NCI-H1048 (cell line): ENCODE data around the gene ERICH2.
A peak's percentile ranks its signal among the peaks of the same experiment; 100 is the strongest.

Experiments
- DNase-seq: peaks from one replicate; lab custom pipeline; 2025; lab: John Stamatoyannopoulos, UW

Gene ERICH2

DNA sequence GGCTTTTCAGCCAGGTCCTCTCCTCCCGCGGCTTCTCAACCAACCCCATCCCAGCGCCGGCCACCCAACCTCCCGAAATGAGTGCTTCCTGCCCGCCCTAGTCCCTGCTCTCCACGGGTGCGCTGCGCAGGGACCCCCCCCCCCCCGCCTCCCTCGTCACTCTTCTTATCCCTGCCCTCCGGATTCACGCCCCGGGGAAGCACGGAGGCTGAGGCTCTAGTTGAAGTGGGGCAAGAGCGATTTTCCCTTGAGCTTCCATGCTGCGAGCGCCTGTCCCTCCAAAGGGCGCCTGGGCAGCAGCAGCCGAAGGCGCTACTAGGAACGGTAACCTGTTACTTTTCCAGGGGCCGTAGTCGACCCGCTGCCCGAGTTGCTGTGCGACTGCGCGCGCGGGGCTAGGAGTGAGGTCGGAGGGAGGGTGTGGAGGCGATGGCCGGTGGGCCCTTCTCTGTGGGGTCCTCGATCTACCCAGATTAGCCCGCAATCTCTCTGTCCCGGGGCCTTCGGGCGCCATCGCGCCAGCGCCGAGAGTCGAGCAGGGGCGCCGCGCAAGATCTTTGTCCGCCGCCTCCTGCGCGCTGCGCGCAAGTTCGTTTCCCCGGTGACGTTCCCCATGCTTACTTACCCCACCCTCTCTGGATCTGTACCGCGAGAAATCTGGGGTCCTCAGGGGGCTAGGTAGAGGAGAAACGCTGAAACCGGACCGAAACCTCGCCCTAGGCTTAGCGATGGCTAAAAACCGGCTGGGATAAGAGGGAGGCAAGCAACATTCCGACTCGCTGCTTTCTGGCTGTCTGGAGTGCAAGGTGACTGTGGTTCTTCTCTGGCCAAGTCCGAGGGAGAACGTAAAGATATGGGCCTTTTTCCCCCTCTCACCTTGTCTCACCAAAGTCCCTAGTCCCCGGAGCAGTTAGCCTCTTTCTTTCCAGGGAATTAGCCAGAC, 47.2 kb downstream of the ERICH2 start:
- DNase-seq: no peak

DNA sequence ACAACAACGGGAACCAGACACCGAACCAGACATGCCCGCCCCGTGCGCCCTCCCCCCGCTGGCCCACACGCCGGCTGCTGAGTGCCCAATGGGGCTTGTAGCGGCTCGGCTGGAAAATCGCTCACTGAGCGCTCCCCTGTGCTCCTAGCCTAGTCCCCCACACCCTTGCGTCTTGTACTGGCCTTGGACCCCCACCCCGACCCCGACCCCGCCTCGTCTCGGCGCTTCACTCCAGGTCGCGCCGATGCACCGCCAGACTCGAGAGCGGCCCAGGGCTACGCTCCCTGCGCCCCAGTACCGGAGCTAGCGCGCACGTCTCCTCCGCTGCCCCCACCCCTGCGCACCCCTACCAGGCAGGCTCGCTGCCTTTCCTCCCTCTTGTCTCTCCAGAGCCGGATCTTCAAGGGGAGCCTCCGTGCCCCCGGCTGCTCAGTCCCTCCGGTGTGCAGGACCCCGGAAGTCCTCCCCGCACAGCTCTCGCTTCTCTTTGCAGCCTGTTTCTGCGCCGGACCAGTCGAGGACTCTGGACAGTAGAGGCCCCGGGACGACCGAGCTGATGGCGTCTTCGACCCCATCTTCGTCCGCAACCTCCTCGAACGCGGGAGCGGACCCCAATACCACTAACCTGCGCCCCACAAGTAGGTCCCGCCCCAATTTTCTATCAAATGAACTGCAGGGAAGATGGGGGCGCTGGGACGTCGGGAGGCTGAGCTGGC, 48.0 kb downstream of the ERICH2 start:
- no peak for DNase-seq

GRCh38 chr2:170818752-170819470, 48.7 kb downstream of the ERICH2 start:
- DNase-seq: peak; percentile 20

- no peak for DNase-seq
Measured at GRCh38 chr2:170819680-170820664, 49.8 kb downstream of the ERICH2 start.

DNA sequence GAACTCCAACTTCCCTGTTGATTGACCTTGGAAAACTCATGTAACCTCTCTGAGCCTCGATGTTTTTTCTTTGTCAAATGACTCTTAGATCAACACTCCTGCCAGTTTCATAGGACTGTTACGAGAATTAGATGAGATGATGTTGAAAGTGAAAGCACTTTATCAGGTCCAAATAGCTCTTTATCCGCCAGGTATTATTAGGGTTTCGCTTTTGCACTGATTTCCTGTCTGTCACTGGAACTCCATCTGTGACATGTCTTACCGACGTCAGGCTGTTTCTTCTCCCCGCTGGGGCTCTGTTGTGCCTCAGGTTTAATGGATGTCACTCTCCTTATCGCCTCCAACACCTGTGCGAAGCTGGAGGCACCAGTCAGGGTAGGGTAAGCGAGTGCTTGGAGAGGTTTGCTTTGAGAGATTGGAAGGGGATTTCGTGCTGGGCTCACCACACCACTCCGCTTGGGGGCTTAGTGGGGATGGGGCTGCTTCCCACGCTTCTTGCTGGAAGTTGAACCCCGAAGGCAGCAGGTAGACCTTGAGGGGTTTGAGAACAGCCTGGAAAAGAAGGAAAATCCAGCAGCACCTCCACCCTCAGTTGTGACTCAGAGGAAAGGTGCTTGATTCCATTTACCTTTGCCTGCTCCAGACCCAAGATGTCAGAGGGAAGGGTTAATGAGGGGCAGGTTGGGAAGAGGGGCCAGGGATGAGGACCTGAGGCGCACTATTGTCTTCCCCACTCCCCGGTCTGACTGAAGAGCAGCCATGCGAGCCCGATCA, 50.8 kb downstream of the ERICH2 start:
- DNase-seq: no peak

DNA sequence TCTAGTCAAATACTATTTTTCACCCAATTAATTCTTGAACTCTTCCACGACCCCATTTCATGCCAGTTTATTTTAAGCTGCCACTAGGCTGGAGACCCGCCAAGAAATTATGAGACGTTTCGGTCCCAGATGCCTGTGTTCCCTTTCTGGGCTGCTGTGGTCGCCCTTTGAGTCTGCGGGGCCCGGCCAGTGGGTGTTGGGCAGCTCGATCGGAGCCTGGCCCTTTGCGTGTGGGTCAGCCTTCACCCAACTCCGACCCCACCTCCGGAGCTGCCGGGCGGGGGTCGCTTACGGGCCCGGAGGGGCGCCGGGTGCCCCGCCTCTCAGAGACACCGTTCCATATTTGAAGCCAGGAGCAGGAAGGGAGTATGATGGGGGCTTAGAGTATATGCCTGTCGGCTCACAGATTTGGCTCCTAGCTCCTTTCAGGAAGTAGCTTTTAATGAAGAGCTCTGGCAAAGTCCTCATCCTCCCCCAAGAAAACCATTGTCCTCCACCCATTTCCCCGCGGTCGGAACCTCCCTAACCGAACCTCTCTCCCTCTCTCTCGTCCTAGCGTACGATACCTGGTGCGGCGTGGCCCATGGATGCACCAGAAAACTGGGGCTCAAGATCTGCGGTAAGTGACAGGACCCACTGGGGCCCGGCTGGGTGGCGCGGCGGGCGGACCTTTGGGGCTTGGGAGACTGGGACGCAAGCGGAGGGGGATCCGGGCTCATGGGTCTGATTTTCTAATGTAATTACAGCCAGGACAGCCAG, 51.5 kb downstream of the ERICH2 start:
- DNase-seq: no peak

DNA sequence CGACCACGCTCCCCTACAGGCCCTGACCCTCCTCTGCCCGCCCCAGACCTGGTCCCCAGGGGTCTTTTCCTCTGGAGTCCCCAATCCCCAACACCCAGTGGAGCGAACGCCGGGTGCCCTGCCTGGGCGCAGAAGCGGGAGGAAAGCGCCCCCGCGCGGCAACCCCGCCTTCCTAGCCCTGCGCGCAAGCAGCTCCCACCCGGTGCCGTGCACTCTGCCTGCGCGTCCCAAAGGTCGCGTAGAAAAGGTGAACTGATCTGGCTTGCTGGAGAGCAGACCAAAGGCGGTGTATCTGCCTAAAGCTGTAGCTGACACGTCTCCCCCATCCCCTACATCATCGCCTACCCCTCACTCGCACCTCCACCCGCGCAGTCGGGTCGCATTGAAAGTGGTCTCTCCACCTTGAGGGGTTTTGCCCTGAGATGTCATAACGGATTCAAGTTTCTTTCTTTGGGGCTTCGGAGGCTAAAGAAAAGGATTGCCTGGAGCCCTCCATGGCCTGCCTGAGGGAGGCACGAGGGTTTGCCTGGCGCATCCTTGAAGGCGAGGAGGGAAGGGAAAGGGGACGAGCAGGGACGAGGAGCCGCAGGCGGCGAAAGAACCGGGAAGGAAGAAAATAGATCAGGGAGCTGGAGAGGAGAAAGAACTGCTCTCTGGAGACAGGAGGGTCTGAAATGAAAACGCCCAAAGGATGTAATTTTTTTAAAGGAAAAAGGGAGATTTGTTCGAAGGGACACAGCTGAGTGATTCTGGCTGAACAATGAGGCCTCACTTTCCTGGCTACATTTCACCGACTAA, 52.3 kb downstream of the ERICH2 start:
- no peak for DNase-seq

DNA sequence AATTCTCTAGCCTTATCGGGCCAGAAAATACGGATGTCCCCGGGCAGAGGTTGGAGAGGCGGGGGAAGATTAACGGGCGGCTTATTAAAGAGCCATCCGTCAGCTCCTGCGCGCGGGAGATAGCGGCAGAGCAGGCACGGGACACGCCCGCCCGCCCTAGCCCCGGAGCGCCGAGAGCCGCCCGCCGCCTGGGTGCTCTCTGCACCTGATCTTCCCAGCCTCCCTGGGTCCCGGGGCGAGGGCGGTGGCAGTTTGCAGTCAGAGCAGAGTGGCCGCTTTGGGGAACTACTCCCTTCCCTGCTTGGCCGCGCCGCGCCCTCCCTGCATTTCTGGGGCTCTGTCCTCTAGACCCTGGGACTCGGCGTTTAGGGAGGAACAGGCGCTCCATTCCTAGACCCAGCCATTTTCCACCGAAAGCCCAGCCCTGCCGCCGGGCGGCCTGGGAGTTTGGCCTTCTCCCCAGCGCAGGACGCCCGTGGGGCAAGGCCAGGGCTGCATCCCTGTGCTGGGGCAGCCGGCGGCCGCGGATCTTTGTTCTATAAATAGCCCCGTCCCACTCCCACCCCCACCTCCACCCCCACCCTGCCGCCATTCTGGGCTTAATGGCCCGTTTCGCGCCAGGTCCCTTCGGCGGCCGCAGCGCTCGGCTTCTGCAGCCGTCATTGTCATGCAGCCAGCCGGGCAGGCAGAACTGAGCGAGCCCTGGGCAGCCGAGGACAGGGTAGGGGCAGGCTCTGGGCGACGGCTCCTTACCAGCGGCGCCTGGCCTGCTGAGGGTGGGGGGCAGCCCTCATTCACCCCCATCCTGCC, 53.1 kb downstream of the ERICH2 start:
- no peak for DNase-seq

- DNase-seq: no peak
Measured at GRCh38 chr2:170823898-170824215, 53.7 kb downstream of the ERICH2 start.

DNA sequence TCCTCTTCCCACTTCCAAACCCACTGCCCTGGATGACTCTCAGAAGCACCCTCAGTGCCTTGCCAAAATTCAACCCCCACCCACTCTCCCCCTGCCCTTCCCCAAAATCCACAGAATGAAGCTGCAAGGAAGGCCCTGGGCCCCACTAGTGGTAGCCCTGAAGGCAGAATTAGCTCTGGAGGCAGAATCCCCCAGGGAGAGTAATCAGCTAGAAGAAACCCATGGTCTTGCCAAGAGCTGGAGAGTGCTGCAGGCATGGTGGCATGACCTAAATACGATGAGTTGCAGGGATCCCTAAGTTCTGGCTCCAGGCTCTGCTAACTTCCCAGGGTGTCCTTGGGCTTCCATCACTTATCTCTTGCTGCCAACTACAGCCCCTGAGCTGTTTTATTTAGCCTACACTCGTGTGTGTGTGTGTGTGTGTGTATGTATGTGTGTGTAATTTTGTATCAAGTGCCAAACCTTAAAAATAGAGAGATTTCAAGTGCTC, 54.4 kb downstream of the ERICH2 start:
- DNase-seq: no peak

GRCh38 chr2:170827841-170828532, 57.8 kb downstream of the ERICH2 start:
- DNase-seq: no peak

DNA sequence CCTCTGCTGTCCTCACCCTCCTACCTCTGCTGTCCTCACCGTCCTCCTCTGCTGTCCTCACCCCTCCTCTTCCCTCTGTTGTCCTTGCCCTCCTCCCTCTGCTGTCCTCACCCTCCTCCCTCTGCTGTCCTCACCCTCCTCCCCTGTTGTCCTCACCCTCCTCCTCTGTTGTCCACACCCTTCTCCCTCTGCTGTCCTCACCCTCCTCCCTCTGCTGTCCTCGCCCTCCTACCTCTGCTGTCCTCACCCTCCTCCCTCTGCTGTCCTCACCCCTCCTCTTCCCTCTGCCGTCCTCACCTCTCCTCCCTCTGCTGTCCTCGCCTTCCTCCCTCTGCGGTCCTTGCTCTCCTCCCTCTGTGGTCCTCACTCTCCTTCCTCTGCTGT, 58.3 kb downstream of the ERICH2 start:
- no peak for DNase-seq

- DNase-seq: no peak
Measured at GRCh38 chr2:170829036-170829435, 58.9 kb downstream of the ERICH2 start.

GRCh38 chr2:170830166-170830565, 60.0 kb downstream of the ERICH2 start:
- no peak for DNase-seq

DNA sequence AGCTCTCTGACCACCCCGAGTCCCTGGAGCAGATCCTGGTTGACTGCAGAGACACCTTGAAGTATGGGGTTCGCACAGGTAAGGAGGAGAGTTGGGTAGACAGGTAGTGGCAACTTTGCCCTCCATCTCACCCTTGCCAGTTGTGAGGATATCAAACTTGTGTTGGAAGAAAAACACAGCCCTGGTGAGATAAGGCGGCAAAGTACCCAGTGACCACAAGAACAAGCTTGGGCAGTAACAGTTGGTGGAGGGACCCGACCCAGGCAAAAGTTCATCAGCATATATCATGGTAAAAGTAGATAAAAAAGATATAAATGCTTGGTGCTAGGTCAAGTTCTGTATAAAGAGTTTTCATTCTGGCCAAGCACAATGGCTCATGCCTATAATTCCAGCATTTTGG, 60.9 kb downstream of the ERICH2 start:
- no peak for DNase-seq

GRCh38 chr2:170836027-170836426, 65.8 kb downstream of the ERICH2 start:
- no peak for DNase-seq

GRCh38 chr2:170840717-170841210, 70.6 kb downstream of the ERICH2 start:
- DNase-seq: no peak
